Small intestine (tissue), 7 donors: ENCODE measurements around the gene C1orf146. TPM values are rescaled to one million over a fixed set of nuclear protein-coding genes. Genes with fewer than 3 reads are reported as not detected.
"Not testable (repeated sequence)": the region's sequence is repeated elsewhere in the genome, so short reads cannot be mapped to it uniquely, and the experiment has no call there.

ENCODE experiments used
- DNase-seq, 2 donors: peaks; one replicate each; pipeline versions ENCODE4 v3.0.0 to v3.0.0-alpha.2; 2013
- FAIRE-seq: peaks from 2 replicates; lab custom pipeline; 2012; peaks lifted over from hg19 to GRCh38; lab: Jason Lieb, UNC
- H3K27ac ChIP-seq, 3 donors: one replicate each; pipeline ENCODE4 v1.5.1; 2013; ENCODE audit warnings: low read length in 2 of 3, mild to moderate bottlenecking in 2 of 3, control low read depth in 1 of 3, inconsistent platforms in 1 of 3, low read depth in 1 of 3, moderate library complexity in 1 of 3
- H3K27me3 ChIP-seq, 3 donors: one replicate each; pipeline ENCODE4 v1.6.1; 2013; ENCODE audit warnings: low read length in 3 of 3, inconsistent platforms in 1 of 3; ENCODE audit not compliant: control insufficient read depth in 3 of 3, insufficient read depth in 3 of 3
- H3K36me3 ChIP-seq, 3 donors: one replicate each; pipeline ENCODE4 v1.6.1; 2013; ENCODE audit warnings: low read length in 3 of 3, inconsistent platforms in 1 of 3, low read depth in 1 of 3, mild to moderate bottlenecking in 1 of 3, moderate library complexity in 1 of 3; ENCODE audit not compliant: control insufficient read depth in 3 of 3, insufficient read depth in 2 of 3
- H3K4me1 ChIP-seq, 3 donors: one replicate each; pipeline ENCODE4 v1.6.1; 2013; ENCODE audit warnings: low read length in 2 of 3, inconsistent platforms in 1 of 3, low read depth in 1 of 3, mild to moderate bottlenecking in 1 of 3, moderate library complexity in 1 of 3; ENCODE audit not compliant: control insufficient read depth in 3 of 3, insufficient read depth in 2 of 3
- H3K4me3 ChIP-seq, 3 donors: one replicate each; pipeline ENCODE4 v1.5.1; 2013; ENCODE audit warnings: low read length in 3 of 3, control low read depth in 1 of 3, inconsistent platforms in 1 of 3, low read depth in 1 of 3, mild to moderate bottlenecking in 1 of 3, moderate library complexity in 1 of 3
- H3K9me3 ChIP-seq, 2 donors: one replicate each; pipeline ENCODE4 v1.6.1; 2013; ENCODE audit warnings: low read depth in 1 of 2, low read length in 1 of 2; ENCODE audit not compliant: control insufficient read depth in 2 of 2, insufficient read depth in 1 of 2
- WGBS, 3 donors: extraction: QIAGEN DNeasy Blood & Tissue Kit; methylation state at CpG; one replicate each; pipeline ENCODE4 v1.1.7; 2013; 5-methylcytosine and 5-hydroxymethylcytosine counted together
- polyA plus RNA-seq, 4 donors: library from polyadenylated mRNA; stranded (reverse) in 3 of 4; unstranded in 1 of 4; fragments of 200-250 nt in 3 of 4; fragments of 120-200 nt in 1 of 4; gene quantifications; one replicate each; pipeline versions ENCODE4 v1.2.1 to v1.2.3, GENCODE V29; 2013
- donor health status: healthy with polysubstance abuse.
- donor health status: control.
- donor health status: control.
- donor health status: Bipolar disorder and iron deficiency.
- donor health status: healthy.

C1orf146 gene
- polyA plus RNA-seq, 4 donors = not detected

DNA sequence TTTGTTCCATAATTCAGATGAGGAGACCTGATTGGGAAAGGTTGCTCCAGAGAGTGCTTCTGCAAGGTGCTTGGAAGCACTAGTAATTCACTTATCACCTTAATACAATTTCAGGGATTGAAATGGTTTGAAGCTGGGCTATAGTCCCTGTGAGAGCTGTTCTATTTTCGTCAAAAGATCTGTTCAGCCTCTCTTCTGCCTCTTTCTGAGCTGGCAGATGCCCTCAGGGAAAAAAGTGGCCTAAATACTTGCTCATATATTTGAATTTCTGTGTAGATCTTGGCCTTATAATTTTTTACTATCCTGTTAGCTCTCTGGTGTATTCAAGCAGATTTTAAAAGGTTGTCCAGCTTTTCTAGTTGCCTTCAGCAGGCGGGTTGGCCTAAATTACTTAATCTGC is 22.3 kb downstream of the C1orf146 start:
- Histone ChIP-seq H3K27me3 (no peaks in the 10 kb centered on the region), H3K4me3 (no peak overlapping the region), H3K9me3 (no peaks in the 10 kb centered on the region), H3K27ac (no peak overlapping the region), H3K36me3 (no peaks in the 10 kb centered on the region), H3K4me1 (no peaks in the 10 kb centered on the region)
- DNase-seq (no peak), FAIRE-seq (no peak)
- 85 to 92% (median 88%) methylated on average over 2 of the region's 2 CpGs for WGBS, 3 donors

GRCh38 chr1:92244376-92244775 is 26.7 kb downstream of the C1orf146 start:
- DNase-seq = no peak
- Histone ChIP-seq H3K36me3 (peaks cover 0 to 4% (median 4%) of the 10 kb centered on the region in 3 donors), H3K4me3 (no peak overlapping the region), H3K9me3 (no peaks in the 10 kb centered on the region), H3K27ac (no peak overlapping the region), H3K27me3 (no peaks in the 10 kb centered on the region), H3K4me1 (no peaks in the 10 kb centered on the region)
- no peak for FAIRE-seq
- WGBS, 3 donors = 91 to 97% (median 93%) methylated on average over 1 of the region's 1 CpG

DNA sequence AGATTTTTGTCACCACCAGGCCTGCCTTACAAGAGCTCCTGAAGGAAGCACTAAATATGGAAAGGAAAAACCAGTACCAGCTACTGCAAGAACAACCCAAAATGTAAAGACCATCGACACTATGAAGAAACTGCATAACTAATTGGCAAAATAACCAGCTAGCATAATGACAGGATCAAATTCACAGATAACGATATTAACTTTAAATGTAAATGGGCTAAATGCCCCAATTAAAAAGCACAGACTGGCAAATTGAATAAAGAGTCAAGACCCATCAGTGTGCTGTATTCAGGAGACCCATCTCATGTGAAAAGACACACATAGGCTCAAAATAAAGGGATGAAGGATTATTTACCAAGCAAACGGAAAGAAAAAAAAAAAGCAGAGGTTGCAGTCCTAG is 37.0 kb downstream of the C1orf146 start:
- H3K36me3 ChIP-seq = peaks cover 0 to 13% (median 9%) of the 10 kb centered on the region in 3 donors

DNA sequence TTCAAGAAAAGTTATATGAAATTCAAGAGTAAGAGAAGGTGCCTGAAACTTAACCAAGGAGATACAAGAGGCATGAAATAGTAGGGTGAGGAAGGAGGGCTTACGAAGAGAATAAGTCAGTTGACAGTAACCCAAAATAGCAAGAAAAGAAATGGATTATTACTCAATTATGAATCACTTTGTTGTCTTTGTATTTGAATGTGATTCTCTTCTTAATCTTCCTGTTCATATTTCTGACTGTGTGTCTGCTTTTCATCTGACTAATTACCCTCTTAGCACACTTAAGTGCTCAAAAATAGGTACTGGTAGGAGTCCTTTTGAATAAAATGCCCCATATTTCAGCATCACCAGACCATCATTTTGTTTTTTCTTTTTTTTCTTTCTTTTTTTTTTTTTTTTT is 41.6 kb downstream of the C1orf146 start:
- H3K4me3 ChIP-seq = no peak overlapping the region
- peaks cover 0 to 16% (median 2%) of the 10 kb centered on the region in 3 donors for H3K36me3 ChIP-seq
- WGBS, 3 donors = 88 to 98% (median 92%) methylated on average over 1 of the region's 1 CpG
- no peak for FAIRE-seq
- no peaks in the 10 kb centered on the region for H3K27me3 ChIP-seq
- H3K4me1 ChIP-seq = no peaks in the 10 kb centered on the region
- H3K9me3 ChIP-seq = peaks cover 0 to 4% of the 10 kb centered on the region in 2 donors
- no peak overlapping the region for H3K27ac ChIP-seq
- DNase-seq = no peak

More for the DNA sequence above, 37.0 kb downstream of the C1orf146 start:
- FAIRE-seq, H3K4me3 ChIP-seq, H3K27ac ChIP-seq, H3K9me3 ChIP-seq, DNase-seq, H3K4me1 ChIP-seq, H3K27me3 ChIP-seq: not testable (repeated sequence)
- 76 to 83% (median 81%) methylated on average over 3 of the region's 3 CpGs for whole genome bisulfite sequencing, 3 donors

- whole genome bisulfite sequencing, 3 donors = 30 to 68% (median 38%) methylated on average over 3 of the region's 3 CpGs
- DNase-seq = peak in 1 of 2 donors; percentile 47
- H3K27ac ChIP-seq = no peak overlapping the region
- no peaks in the 10 kb centered on the region for H3K4me1 ChIP-seq
- FAIRE-seq = no peak
- no peaks in the 10 kb centered on the region for H3K27me3 ChIP-seq
- no peaks in the 10 kb centered on the region for H3K9me3 ChIP-seq
- peaks cover 0 to 21% (median 2%) of the 10 kb centered on the region in 3 donors for H3K36me3 ChIP-seq
- no peak overlapping the region for H3K4me3 ChIP-seq
Observed at GRCh38 chr1:92262516-92262915, 44.8 kb downstream of the C1orf146 start.

- no peak overlapping the region for H3K27ac ChIP-seq
- WGBS, 3 donors = 92 to 100% (median 92%) methylated on average over 1 of the region's 1 CpG
- FAIRE-seq (no peak), DNase-seq (no peak)
- no peaks in the 10 kb centered on the region for H3K4me1 ChIP-seq
- H3K4me3 ChIP-seq = no peak overlapping the region
- peaks cover 0 to 7% of the 10 kb centered on the region in 2 donors for H3K9me3 ChIP-seq
- no peaks in the 10 kb centered on the region for H3K27me3 ChIP-seq
- peaks cover 3 to 24% (median 4%) of the 10 kb centered on the region in 3 donors for H3K36me3 ChIP-seq
Observed at GRCh38 chr1:92273039-92273438, 55.3 kb downstream of the C1orf146 start.

GRCh38 chr1:92274939-92275338 is 57.2 kb downstream of the C1orf146 start:
- peaks cover 0 to 10% of the 10 kb centered on the region in 2 donors for H3K9me3 ChIP-seq
- H3K27me3 ChIP-seq = no peaks in the 10 kb centered on the region
- peaks cover 3 to 29% (median 3%) of the 10 kb centered on the region in 3 donors for H3K36me3 ChIP-seq
- FAIRE-seq = no peak
- WGBS, 3 donors = 93 to 100% (median 96%) methylated on average over 1 of the region's 1 CpG
- DNase-seq = no peak
- no peak overlapping the region for H3K27ac ChIP-seq
- H3K4me1 ChIP-seq = no peaks in the 10 kb centered on the region
- H3K4me3 ChIP-seq = no peak overlapping the region

DNA sequence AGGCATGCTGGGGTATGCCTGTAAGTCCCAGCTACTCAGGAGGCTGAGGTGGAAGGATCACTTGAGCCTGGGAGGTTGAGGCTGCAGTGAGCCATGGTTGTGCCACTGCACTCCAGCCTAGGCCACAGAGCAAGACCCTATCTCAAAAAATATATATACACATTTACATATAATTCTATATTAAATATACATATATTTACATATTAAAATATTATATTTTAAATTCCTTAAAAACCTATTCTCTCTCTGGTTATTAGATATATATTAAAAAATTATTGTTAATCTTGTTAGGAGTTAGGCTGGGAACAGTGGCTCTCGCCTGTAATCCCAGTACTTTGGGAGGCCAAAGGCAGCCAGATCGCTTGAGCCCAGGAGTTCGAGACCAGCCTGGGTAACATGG is 58.4 kb downstream of the C1orf146 start:
- H3K36me3 ChIP-seq = peaks cover 0 to 31% (median 3%) of the 10 kb centered on the region in 3 donors
- H3K9me3 ChIP-seq = peaks cover 0 to 10% of the 10 kb centered on the region in 2 donors
- no peaks in the 10 kb centered on the region for H3K27me3 ChIP-seq
- no peak overlapping the region for H3K4me3 ChIP-seq
- no peaks in the 10 kb centered on the region for H3K4me1 ChIP-seq
- DNase-seq = no peak
- no peak overlapping the region for H3K27ac ChIP-seq
- WGBS, 3 donors = 97 to 99% (median 98%) methylated on average over 3 of the region's 3 CpGs
- no peak for FAIRE-seq
